OCI-LY3 (cell line): ENCODE measurements around the gene YPEL3.

Experiments used
- H2AFZ ChIP-seq: fragments of 200-600, 300-600 bp; shearing (Covaris generic); 2 replicates; pipeline ENCODE4 v1.6.0; 2014; ENCODE audit warnings: antibody characterized with exemption, low read depth, low read length
- H3K27ac ChIP-seq: fragments of 200-600, 300-600 bp; sonication (generic); 2 replicates; pipeline ENCODE4 v1.5.1; 2014; ENCODE audit warnings: mild to moderate bottlenecking, low read length, moderate library complexity, mixed read lengths
- H3K27me3 ChIP-seq: fragments of 200-600, 300-600 bp; sonication (generic); 2 replicates; pipeline ENCODE4 v1.6.1; 2014; ENCODE audit warnings: low read depth, low read length, mixed read lengths
- H3K36me3 ChIP-seq: fragments of 200-600, 300-600 bp; sonication (generic); replicated peaks from 2 replicates; pipeline ENCODE3; 2014; ENCODE audit warnings: low read depth, low read length, mixed read lengths
- H3K4me1 ChIP-seq: fragments of 300-600, 200-600 bp; sonication (generic); 2 replicates; pipeline ENCODE4 v1.6.1; 2014; ENCODE audit warnings: low read length, mixed read lengths
- H3K4me2 ChIP-seq: fragments of 200-600, 300-600 bp; sonication (generic); 2 replicates; pipeline ENCODE4 v1.6.1; 2014; ENCODE audit warnings: low read length, mixed read lengths
- H3K4me3 ChIP-seq: fragments of 300-600, 200-600 bp; sonication (generic); 2 replicates; pipeline ENCODE4 v1.5.1; 2014; ENCODE audit warnings: antibody characterized with exemption, mild to moderate bottlenecking, low read length, moderate library complexity
- H3K79me2 ChIP-seq: fragments of 300-600, 200-600 bp; shearing (Covaris generic); 2 replicates; pipeline ENCODE4 v1.6.1; 2014; ENCODE audit warnings: mild to moderate bottlenecking, low read length, mixed read lengths
- H3K9ac ChIP-seq: fragments of 300-600, 200-600 bp; shearing (Covaris generic); 2 replicates; pipeline ENCODE4 v1.6.0; 2014; ENCODE audit warnings: mild to moderate bottlenecking, low read length, moderate library complexity
- H3K9me3 ChIP-seq: fragments of 200-600, 300-600 bp; shearing (Covaris generic); 2 replicates; pipeline ENCODE4 v1.6.1; 2014; ENCODE audit warnings: low read length, mixed read lengths; ENCODE audit not compliant: insufficient read depth
- H4K20me1 ChIP-seq: fragments of 200-600, 300-600 bp; sonication (generic); 2 replicates; pipeline ENCODE4 v1.6.1; 2016; ENCODE audit warnings: low read length, mixed read lengths; ENCODE audit not compliant: insufficient read depth
- EZH2phosphoT487 ChIP-seq: fragments of 200-600 bp; shearing (Covaris generic); IDR thresholded peaks from 2 replicates; pipeline ENCODE4 v1.6.1; 2018; ENCODE audit warnings: antibody characterized with exemption, mixed run types, low read depth
- TF ChIP-seq, protein P1 (sequence below): fragments of 200-600, 300-600 bp; sonication (generic); IDR thresholded peaks from 2 replicates; pipeline ENCODE4 v1.5.1; 2014; ENCODE audit warnings: antibody characterized with exemption, low read length, low read depth

The YPEL3 gene

GRCh38 chr16:30053376-30054015, 42.5 kb downstream of the YPEL3 start:
- H3K27ac ChIP-seq = no peak overlapping the region
- H3K79me2 ChIP-seq = no peaks in the 10 kb centered on the region
- no peaks in the 10 kb centered on the region for H3K27me3 ChIP-seq
- H3K36me3 ChIP-seq = no peaks in the 10 kb centered on the region
- peak overlapping the region; percentile 55 for H2AFZ ChIP-seq
- peaks cover 5% of the 10 kb centered on the region for H3K4me1 ChIP-seq
- peak overlapping the region; percentile 79 for H3K9ac ChIP-seq
- H4K20me1 ChIP-seq = no peaks in the 10 kb centered on the region
- TF ChIP-seq EZH2phosphoT487 = no peak
- TF ChIP-seq, protein P1, sequence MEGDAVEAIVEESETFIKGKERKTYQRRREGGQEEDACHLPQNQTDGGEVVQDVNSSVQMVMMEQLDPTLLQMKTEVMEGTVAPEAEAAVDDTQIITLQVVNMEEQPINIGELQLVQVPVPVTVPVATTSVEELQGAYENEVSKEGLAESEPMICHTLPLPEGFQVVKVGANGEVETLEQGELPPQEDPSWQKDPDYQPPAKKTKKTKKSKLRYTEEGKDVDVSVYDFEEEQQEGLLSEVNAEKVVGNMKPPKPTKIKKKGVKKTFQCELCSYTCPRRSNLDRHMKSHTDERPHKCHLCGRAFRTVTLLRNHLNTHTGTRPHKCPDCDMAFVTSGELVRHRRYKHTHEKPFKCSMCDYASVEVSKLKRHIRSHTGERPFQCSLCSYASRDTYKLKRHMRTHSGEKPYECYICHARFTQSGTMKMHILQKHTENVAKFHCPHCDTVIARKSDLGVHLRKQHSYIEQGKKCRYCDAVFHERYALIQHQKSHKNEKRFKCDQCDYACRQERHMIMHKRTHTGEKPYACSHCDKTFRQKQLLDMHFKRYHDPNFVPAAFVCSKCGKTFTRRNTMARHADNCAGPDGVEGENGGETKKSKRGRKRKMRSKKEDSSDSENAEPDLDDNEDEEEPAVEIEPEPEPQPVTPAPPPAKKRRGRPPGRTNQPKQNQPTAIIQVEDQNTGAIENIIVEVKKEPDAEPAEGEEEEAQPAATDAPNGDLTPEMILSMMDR = no peak
- H3K4me2 ChIP-seq = peak overlapping the region; percentile 99
- H3K9me3 ChIP-seq = no peaks in the 10 kb centered on the region
- peak overlapping the region; percentile 82 for H3K4me3 ChIP-seq

GRCh38 chr16:30052671-30053372, 43.2 kb downstream of the YPEL3 start:
- peak overlapping the region; percentile 82 for H3K4me3 ChIP-seq
- no peaks in the 10 kb centered on the region for H3K36me3 ChIP-seq
- TF ChIP-seq, protein P1 = no peak
- no peak for TF ChIP-seq EZH2phosphoT487
- H3K9ac ChIP-seq = peak overlapping the region; percentile 79
- H3K27me3 ChIP-seq = no peaks in the 10 kb centered on the region
- peaks cover 5% of the 10 kb centered on the region for H3K4me1 ChIP-seq
- peak overlapping the region; percentile 99 for H3K4me2 ChIP-seq
- no peaks in the 10 kb centered on the region for H3K79me2 ChIP-seq
- no peaks in the 10 kb centered on the region for H4K20me1 ChIP-seq
- peak overlapping the region; percentile 23; the same call in 1 of the 2 replicates for H3K27ac ChIP-seq
- peak overlapping the region; percentile 95 for H2AFZ ChIP-seq
- no peaks in the 10 kb centered on the region for H3K9me3 ChIP-seq

GRCh38 chr16:30051518-30051917, 44.5 kb downstream of the YPEL3 start:
- Histone ChIP-seq H3K4me2 (no peak overlapping the region), H3K4me1 (peaks cover 5% of the 10 kb centered on the region), H3K36me3 (no peaks in the 10 kb centered on the region), H2AFZ (no peak overlapping the region), H3K9ac (no peak overlapping the region), H3K4me3 (no peak overlapping the region), H3K27ac (no peak overlapping the region), H3K79me2 (no peaks in the 10 kb centered on the region), H4K20me1 (no peaks in the 10 kb centered on the region), H3K9me3 (no peaks in the 10 kb centered on the region), H3K27me3 (peaks cover 5% of the 10 kb centered on the region)
- TF ChIP-seq, protein P1 = no peak
- no peak for TF ChIP-seq EZH2phosphoT487

DNA sequence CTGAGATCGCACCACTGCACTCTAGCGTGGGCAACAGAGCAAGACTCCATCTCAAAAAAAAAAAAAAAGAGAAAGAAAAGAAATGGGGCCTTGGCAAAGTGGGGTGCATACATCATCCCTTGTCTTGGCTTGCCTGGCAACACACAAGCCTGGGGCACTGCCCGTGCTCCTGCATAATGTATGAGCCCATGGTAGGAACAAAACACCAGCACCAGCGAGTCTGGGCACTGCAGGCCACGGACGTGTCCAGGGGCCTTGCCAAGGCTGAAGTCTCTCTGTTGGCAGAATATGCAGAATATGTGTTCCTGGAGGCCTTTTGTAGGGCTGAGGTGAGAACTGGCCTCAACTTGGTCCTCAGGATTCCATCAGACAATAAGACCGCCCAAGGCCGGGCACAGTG, 46.1 kb downstream of the YPEL3 start:
- no peaks in the 10 kb centered on the region for H3K9me3 ChIP-seq
- H3K79me2 ChIP-seq = no peaks in the 10 kb centered on the region
- H3K4me1 ChIP-seq = peaks cover 5% of the 10 kb centered on the region
- H3K36me3 ChIP-seq = no peaks in the 10 kb centered on the region
- H3K4me3 ChIP-seq = no peak overlapping the region
- H3K9ac ChIP-seq = no peak overlapping the region
- H3K27ac ChIP-seq = no peak overlapping the region
- H3K27me3 ChIP-seq = peaks cover 7% of the 10 kb centered on the region
- no peak overlapping the region for H2AFZ ChIP-seq
- no peak for TF ChIP-seq EZH2phosphoT487
- TF ChIP-seq, protein P1 = no peak
- no peaks in the 10 kb centered on the region for H4K20me1 ChIP-seq
- H3K4me2 ChIP-seq = no peak overlapping the region
